Stimulated activated CD4-positive, alpha-beta T cell treated with anti-CD3 and anti-CD28 coated beads, Interleukin-12 subunit alpha, Interleukin-12 subunit beta, amount 100 ng/mL, for 24 hours (primary cell): ENCODE measurements around the gene RNF212.
A peak's percentile ranks its signal among the peaks of the same experiment; 100 is the strongest.

Source experiments
- DNase-seq, 2 experiments: peaks; one replicate each; pipeline ENCODE4 v3.0.0-alpha.2; 2020; ENCODE audit warnings: low read depth in 2 of 2

Gene RNF212

DNA sequence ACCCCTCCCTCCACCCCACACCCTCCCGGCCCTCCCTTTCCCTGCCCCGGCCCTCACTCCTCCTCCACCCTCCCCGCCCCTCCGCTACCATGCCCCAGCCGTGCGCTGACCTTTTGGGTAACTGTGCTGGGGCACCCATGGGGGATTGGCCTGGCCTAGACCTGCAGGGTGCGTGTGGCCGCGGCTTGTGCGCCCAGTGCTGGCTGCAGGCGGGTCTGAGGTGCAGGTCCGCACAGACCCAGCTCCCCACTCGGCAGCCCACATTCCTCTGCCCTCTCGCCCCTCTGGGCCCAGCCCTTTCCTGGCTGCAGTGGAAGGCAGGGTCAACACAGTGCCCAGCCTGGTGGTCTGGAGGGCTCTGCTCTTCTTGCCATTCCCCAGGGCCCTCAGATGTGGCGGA, 77.3 kb downstream of the RNF212 start:
- no peak for DNase-seq

GRCh38 chr4:1035510-1035909, 77.9 kb downstream of the RNF212 start:
- no peak for DNase-seq

DNA sequence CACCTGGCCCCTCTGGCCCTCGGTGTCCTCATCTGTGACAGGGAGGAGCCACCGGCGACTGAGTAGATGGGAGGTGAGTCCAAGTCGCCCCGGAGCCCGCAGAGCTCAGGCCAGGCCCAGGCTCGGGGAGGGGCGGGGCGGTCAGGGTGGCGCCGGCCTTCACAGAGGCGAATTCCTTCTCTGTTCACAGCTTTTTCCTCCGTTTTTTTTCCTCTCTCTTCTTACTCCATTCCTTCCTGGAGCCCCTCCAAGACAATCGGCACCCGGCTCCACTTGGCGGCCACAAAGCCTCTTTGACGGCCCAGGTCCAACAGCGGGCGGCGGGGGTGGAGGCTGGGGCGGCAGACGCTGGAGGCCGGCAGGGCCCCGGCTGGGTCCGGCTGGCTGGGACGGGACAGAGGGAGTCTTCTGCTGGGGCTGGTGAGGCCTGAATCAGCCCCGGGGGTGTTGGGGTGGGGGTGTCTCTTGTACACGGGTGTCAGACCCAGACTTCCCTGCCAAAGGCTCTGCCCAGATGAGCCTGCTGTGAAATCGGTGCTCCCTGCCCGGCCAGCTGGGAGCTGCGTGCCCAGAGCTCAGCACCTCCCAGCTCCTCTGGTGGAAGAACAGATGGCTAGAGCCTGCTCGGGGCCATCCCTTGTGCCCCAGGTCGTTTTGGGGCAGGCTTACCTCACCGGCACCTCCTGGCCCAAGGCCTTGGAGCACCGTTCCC, 79.4 kb downstream of the RNF212 start:
- DNase-seq = no peak

DNA sequence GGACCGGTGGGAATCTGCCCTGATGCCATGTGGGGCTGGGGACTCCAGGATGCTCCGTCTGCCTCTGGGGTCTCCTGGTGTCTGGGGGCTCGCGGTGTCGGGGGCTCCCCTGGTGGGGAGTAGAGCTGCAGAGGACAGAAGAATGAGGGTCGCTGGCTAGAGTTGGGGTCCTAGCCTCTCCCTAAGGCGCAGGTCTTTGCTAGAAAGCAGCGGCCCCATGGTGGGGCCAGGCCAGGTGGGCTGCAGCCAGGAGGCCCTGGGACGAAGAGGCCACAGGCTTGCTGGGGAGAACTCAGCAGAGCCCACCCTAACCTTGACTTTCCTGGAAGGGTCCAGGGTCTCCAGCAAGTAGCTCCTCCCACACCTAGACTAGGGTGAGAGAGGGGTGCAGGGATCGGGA, 80.5 kb downstream of the RNF212 start:
- no peak for DNase-seq

GRCh38 chr4:1031956-1032795, 81.2 kb downstream of the RNF212 start:
- DNase-seq = no peak

DNA sequence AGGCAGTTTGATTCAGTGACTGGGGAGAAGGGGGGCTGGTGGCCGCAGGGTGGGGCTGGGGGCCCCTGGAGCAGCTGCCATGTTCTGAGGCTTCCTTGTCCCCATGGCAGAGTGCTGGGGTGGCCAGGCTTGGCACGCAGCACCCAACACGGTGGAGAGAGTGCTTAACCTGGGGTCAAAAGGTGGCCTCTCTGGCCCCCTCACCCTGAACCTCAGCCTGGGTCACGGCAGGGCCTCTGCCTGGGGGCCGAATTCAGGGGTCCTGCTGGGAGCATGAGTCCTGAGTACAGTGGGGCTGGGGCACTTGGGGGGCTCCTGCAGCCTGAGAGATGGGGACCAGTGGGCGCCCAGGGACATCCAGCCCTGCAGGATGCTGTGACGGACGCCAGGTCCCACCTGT, 82.0 kb downstream of the RNF212 start:
- DNase-seq = no peak

DNA sequence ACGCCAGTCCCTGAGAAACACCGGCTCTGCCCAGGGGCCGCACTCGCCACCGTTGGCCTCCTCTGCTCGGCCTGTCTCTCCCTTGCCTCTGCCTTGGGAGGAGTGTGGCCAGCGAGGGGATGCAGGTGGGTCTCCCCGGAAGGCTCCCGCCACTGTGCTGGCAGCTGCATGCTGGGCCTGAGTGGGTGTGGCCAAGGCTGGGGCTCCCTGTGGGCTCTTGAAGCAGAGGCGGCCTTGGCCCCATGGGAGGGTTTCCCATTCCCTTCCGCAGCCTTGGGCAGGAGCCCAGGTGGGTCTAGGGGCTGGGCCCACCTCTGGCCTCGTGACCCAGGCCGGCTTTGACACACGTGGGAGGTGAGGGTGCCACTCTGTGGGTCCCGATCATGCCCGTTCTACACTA, 82.8 kb downstream of the RNF212 start:
- no peak for DNase-seq

GRCh38 chr4:1030031-1030430, 83.3 kb downstream of the RNF212 start:
- no peak for DNase-seq

- no peak for DNase-seq
Observed at GRCh38 chr4:1029529-1029928, 83.8 kb downstream of the RNF212 start.

DNA sequence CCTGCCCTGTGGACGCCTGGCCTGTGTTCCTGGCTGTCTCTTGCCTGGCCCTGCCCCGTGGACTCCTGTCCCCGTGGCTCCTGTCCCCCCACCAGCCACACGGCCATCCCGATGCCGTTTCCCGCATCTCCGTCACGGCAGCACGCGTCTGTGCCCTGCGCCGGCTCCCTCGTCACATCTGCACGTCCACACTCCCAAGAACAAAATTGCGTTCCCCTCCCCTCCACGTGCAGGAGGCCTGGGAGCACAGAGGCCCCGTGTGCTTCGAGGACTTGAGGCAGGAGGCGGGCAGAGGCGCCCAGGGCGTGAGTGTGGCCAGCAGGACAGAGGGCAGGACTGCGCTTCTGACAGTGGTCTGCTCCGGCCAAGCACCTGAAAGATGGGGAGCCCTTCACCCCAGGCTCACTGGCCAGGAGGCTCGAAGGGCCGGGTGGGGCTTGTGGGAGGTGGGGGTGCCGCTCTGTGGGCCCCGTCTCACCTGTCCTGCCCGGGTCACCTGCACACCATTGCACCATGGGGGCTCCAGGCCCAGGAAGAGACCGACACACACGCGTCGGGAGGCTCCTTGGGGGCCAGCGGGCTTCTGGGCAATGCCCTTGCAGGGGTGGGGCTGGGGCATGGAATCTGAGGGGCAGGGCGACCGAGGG, 84.7 kb downstream of the RNF212 start:
- DNase-seq = no peak

GRCh38 chr4:1027915-1028238, 85.5 kb downstream of the RNF212 start:
- DNase-seq = no peak

DNA sequence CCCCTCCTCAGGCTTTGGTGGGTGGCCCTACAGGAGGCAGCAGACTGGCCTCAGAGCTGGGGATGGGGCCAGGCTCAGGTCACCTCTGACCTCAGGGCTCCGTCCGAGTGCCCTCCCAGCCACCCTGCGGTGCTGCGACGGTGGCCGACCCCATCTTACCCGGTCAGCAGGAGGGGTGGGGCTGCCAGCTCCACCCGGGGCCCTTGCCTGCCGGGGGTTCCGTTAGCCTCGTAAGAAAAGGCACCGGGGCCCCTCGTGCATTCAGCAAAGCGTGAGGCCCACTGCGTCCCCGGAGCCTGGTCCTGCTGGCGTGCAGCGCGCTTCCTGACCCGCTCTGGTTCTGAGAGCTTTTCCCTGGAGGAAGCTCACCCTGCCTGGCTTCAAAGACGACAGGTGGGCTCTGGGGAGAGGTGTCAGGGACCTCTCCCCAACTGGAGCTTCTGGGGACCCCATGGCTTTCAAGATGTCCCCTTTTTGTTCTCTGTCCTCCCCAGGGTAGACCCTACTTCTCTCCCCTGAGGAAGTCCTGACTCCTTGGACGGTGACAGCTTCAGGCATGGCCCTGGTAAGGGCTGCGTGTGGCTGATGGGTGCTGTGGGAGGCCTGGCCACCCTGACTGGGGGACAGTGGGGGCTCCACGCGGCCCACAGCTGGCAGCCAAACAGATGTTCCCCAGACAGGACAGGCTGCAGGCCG, 86.0 kb downstream of the RNF212 start:
- DNase-seq = no peak

DNA sequence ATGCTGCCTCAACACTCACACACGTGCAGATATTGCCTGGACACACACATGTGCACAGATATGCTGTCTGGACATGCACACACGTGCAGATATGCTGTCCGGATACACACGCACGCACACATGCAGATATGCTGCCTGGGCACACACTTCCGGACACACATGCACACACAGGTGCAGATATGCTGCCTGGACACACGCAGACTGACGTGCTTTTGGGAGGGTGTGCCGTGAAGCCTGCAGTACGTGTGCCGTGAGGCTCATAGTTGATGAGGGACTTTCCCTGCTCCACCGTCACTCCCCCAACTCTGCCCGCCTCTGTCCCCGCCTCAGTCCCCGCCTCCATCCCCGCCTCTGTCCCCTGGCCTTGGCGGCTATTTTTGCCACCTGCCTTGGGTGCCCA, 87.2 kb downstream of the RNF212 start:
- peak in 1 of 2 experiments; percentile 49 for DNase-seq

DNA sequence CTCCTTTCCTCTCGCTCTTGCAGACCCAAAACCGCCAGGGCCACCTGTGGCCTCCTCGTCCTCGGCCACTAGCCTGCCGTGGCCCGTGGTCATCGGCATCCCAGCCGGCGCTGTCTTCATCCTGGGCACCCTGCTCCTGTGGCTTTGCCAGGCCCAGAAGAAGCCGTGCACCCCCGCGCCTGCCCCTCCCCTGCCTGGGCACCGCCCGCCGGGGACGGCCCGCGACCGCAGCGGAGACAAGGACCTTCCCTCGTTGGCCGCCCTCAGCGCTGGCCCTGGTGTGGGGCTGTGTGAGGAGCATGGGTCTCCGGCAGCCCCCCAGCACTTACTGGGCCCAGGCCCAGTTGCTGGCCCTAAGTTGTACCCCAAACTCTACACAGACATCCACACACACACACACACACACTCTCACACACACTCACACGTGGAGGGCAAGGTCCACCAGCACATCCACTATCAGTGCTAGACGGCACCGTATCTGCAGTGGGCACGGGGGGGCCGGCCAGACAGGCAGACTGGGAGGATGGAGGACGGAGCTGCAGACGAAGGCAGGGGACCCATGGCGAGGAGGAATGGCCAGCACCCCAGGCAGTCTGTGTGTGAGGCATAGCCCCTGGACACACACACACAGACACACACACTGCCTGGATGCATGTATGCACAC, 88.3 kb downstream of the RNF212 start:
- DNase-seq = no peak

GRCh38 chr4:1023895-1024740, 89.2 kb downstream of the RNF212 start:
- DNase-seq = no peak

- no peak for DNase-seq
Observed at GRCh38 chr4:1023075-1023640, 90.2 kb downstream of the RNF212 start.

DNA sequence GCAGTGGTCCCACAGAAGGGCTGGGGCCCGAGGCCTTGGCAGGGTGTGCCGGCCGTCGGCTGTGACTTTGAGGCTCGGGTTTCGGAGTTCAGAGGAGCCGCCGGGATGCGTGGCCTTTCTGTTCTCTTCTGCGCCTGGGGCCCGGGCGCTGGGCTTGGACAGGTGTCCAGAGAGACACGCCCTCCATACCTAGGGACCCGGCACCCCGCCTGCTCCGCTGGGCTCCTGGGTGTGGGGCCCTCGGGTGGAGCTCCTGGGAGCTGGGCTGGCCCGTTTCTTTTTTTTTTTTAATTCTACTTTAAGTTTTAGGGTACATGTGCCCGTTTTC, 90.7 kb downstream of the RNF212 start:
- DNase-seq = no peak

- no peak for DNase-seq
Observed at GRCh38 chr4:1022051-1022738, 91.2 kb downstream of the RNF212 start.
